Keratinocyte (primary cell): ENCODE data around the gene ATXN7. TPM values are rescaled to one million over a fixed set of nuclear protein-coding genes. Genes with fewer than 3 reads are reported as not detected.
A peak's percentile ranks its signal among the peaks of the same experiment; 100 is the strongest.

ENCODE experiments used
- DNase-seq: peaks from one replicate; pipeline ENCODE4 v3.0.0-alpha.2; 2011; ENCODE audit warnings: low read depth, missing footprints, low spot score
- FAIRE-seq: peaks from 2 replicates; lab custom pipeline; 2011; peaks lifted over from hg19 to GRCh38; lab: Jason Lieb, UNC
- H2AFZ ChIP-seq: 2 replicates; pipeline ENCODE4 v1.6.0; 2012; ENCODE audit warnings: low read length, control low read depth, inconsistent platforms; ENCODE audit not compliant: control insufficient read depth
- H3K27ac ChIP-seq: 2 replicates; pipeline ENCODE4 v1.5.1; 2011; ENCODE audit warnings: low read length; ENCODE audit not compliant: control insufficient read depth, insufficient read depth
- H3K27me3 ChIP-seq: 3 replicates; pipeline ENCODE4 v1.6.0; 2011; ENCODE audit warnings: low read length; ENCODE audit not compliant: control insufficient read depth, insufficient read depth; ENCODE audit errors: extremely low read depth
- H3K36me3 ChIP-seq, 2 experiments: 2 replicates in 1 of 2; 3 replicates in 1 of 2; pipeline ENCODE4 v1.5.1; 2011; ENCODE audit warnings: low read length in 2 of 2, mild to moderate bottlenecking in 1 of 2; ENCODE audit not compliant: control insufficient read depth in 2 of 2, insufficient read depth in 2 of 2; ENCODE audit errors: extremely low read depth in 1 of 2
- H3K4me1 ChIP-seq: 3 replicates; pipeline ENCODE4 v1.5.1; 2011; ENCODE audit warnings: low read length; ENCODE audit not compliant: control insufficient read depth, insufficient read depth; ENCODE audit errors: extremely low read depth
- H3K4me2 ChIP-seq: 3 replicates; pipeline ENCODE4 v1.6.0; 2011; ENCODE audit warnings: low read depth, low read length; ENCODE audit not compliant: control insufficient read depth, insufficient read depth; ENCODE audit errors: extremely low read depth
- H3K4me3 ChIP-seq, 3 experiments: fragments of 200-600 bp in 1 of 3; sonication (generic) in 1 of 3; 2 replicates in 2 of 3; 3 replicates in 1 of 3; pipeline ENCODE4 v1.5.1; 2011 to 2016; ENCODE audit warnings: low read length in 3 of 3, mild to moderate bottlenecking in 3 of 3, control low read depth in 2 of 3, inconsistent platforms in 1 of 3, low read depth in 1 of 3, mixed read lengths in 1 of 3, mixed run types in 1 of 3, moderate library complexity in 1 of 3; ENCODE audit not compliant: control insufficient read depth in 2 of 3, insufficient read depth in 2 of 3; ENCODE audit errors: extremely low read depth in 1 of 3
- H3K79me2 ChIP-seq: 2 replicates; pipeline ENCODE4 v1.6.0; 2012; ENCODE audit warnings: low read length; ENCODE audit not compliant: control insufficient read depth, insufficient read depth
- H3K9ac ChIP-seq: 3 replicates; pipeline ENCODE4 v1.6.0; 2011; ENCODE audit warnings: low read length; ENCODE audit not compliant: control insufficient read depth, insufficient read depth; ENCODE audit errors: extremely low read depth
- H3K9me1 ChIP-seq: 3 replicates; pipeline ENCODE4 v1.6.0; 2011; ENCODE audit warnings: low read length; ENCODE audit not compliant: control insufficient read depth, insufficient read depth; ENCODE audit errors: extremely low read depth
- H3K9me3 ChIP-seq: 2 replicates; pipeline ENCODE4 v1.5.1; 2012; ENCODE audit warnings: low read depth, low read length; ENCODE audit not compliant: control insufficient read depth
- H4K20me1 ChIP-seq: 3 replicates; pipeline ENCODE4 v1.6.0; 2011; ENCODE audit warnings: low read length; ENCODE audit not compliant: control insufficient read depth, insufficient read depth; ENCODE audit errors: extremely low read depth
- CTCF ChIP-seq, 3 experiments: IDR thresholded peaks in 1 of 3; conservative IDR thresholded peaks in 1 of 3; optimal IDR thresholded peaks in 1 of 3; 2 replicates in 2 of 3; 3 replicates in 1 of 3; pipeline versions ENCODE3 to v1.5.1; 2011; ENCODE audit warnings: low read length in 3 of 3, mild to moderate bottlenecking in 3 of 3, moderate library complexity in 2 of 3, control low read depth in 1 of 3, inconsistent platforms in 1 of 3; ENCODE audit not compliant: insufficient read depth in 2 of 3; ENCODE audit errors: extremely low read depth in 1 of 3
- EZH2 ChIP-seq: IDR thresholded peaks from one replicate; pipeline ENCODE4 v1.6.1; 2012; ENCODE audit warnings: inconsistent platforms, mild to moderate bottlenecking, low read length, moderate library complexity
- dilution Hi-C: fragments of 300-500 bp; cut with MboI; formaldehyde crosslinking; loops from one replicate; pipeline ENCODE4 v1.7.0; 2020; ENCODE audit warnings: low sequenced_read_pairs; ENCODE audit not compliant: extremely low pct_ligation_motif_present
- polyA plus RNA-seq, 5 experiments: library from polyadenylated mRNA; depleted of rRNA in 3 of 5; stranded (reverse) in 3 of 5; stranded (forward) in 1 of 5; unstranded in 1 of 5; fragments of >200 nt; gene quantifications; 1 replicate in 1 of 5; 2 replicates in 3 of 5; 3 replicates in 1 of 5; pipeline versions ENCODE4 v1.2.1 to v1.2.3, GENCODE V29; 2011 to 2012; ENCODE audit warnings: missing spikeins in 2 of 5, low read depth in 1 of 5, low replicate concordance in 1 of 5

Gene ATXN7
- polyA plus RNA-seq, 1 donor (not counting 4 experiments of a cell fraction or from before 2014, with no cell fraction given): 8.8 TPM

GRCh38 chr3:63857311-63857710 lies 6.4 kb upstream of the ATXN7 start:
- H3K36me3 ChIP-seq: no peaks in the 10 kb centered on the region
- H3K9me3 ChIP-seq: no peaks in the 10 kb centered on the region
- no peak overlapping the region for H3K9ac ChIP-seq
- H3K27me3 ChIP-seq: no peaks in the 10 kb centered on the region
- peaks cover 76% of the 10 kb centered on the region for H3K79me2 ChIP-seq
- peaks cover 3% of the 10 kb centered on the region for H3K9me1 ChIP-seq
- dilution Hi-C loops: no loop called here
- no peak for DNase-seq
- H3K4me1 ChIP-seq: peaks cover 26% of the 10 kb centered on the region
- H3K4me2 ChIP-seq: peak overlapping the region; percentile 52
- no peaks in the 10 kb centered on the region for H4K20me1 ChIP-seq
- H2AFZ ChIP-seq: no peak overlapping the region
- no peak overlapping the region for H3K4me3 ChIP-seq
- no peak for TF ChIP-seq CTCF (optimal IDR thresholded peaks at IDR 0.05 in 1 of 3, IDR thresholded peaks at IDR 0.05 in 1 of 3, conservative IDR thresholded peaks at IDR 0.05 in 1 of 3; ENCODE audit: extremely low read depth in 1 of 3, insufficient read depth in 2 of 3, low read length in 3 of 3)
- no peak for TF ChIP-seq EZH2
- H3K27ac ChIP-seq: no peak overlapping the region
- FAIRE-seq: peak; percentile 55

- Histone ChIP-seq H3K9me1 (peaks cover 3% of the 10 kb centered on the region), H3K4me3 (no peak overlapping the region), H3K36me3 (no peaks in the 10 kb centered on the region), H3K9ac (no peak overlapping the region), H3K4me1 (peaks cover 29% of the 10 kb centered on the region), H3K27ac (no peak overlapping the region), H3K9me3 (no peaks in the 10 kb centered on the region), H2AFZ (no peak overlapping the region), H3K27me3 (no peaks in the 10 kb centered on the region), H3K79me2 (peaks cover 82% of the 10 kb centered on the region), H4K20me1 (no peaks in the 10 kb centered on the region), H3K4me2 (no peak overlapping the region)
- DNase-seq (no peak), FAIRE-seq (no peak)
- dilution Hi-C loops: no loop called here
- TF ChIP-seq EZH2 (no peak), CTCF (optimal IDR thresholded peaks at IDR 0.05 in 1 of 3, IDR thresholded peaks at IDR 0.05 in 1 of 3, conservative IDR thresholded peaks at IDR 0.05 in 1 of 3; ENCODE audit: extremely low read depth in 1 of 3, insufficient read depth in 2 of 3, low read length in 3 of 3) (no peak)
These were observed 2.9 kb upstream of the ATXN7 start for GRCh38 chr3:63860776-63861175.
